Gastrocnemius medialis (tissue), 4 donors: Measurements from ENCODE around the gene PLEKHG3.

Experiments used
- POLR2A ChIP-seq, 2 donors: fragments of 450-650 bp; IDR thresholded peaks; one replicate each; pipeline ENCODE4 v1.6.1; 2017; ENCODE audit warnings: antibody characterized with exemption in 2 of 2, mild to moderate bottlenecking in 2 of 2, moderate library complexity in 2 of 2
- TF ChIP-seq, protein P1 (sequence below), 5 experiments: fragments of 450-650 bp in 3 of 5; fragments of 200-600 bp in 2 of 5; sonication (generic) in 2 of 5; IDR thresholded peaks in 4 of 5; conservative IDR thresholded peaks in 1 of 5; 1 replicate in 4 of 5; 2 replicates in 1 of 5; pipeline ENCODE4 v1.5.1; 2016 to 2019; ENCODE audit warnings: antibody characterized with exemption in 5 of 5, mild to moderate bottlenecking in 3 of 5, moderate library complexity in 3 of 5

- TF ChIP-seq, protein P1, sequence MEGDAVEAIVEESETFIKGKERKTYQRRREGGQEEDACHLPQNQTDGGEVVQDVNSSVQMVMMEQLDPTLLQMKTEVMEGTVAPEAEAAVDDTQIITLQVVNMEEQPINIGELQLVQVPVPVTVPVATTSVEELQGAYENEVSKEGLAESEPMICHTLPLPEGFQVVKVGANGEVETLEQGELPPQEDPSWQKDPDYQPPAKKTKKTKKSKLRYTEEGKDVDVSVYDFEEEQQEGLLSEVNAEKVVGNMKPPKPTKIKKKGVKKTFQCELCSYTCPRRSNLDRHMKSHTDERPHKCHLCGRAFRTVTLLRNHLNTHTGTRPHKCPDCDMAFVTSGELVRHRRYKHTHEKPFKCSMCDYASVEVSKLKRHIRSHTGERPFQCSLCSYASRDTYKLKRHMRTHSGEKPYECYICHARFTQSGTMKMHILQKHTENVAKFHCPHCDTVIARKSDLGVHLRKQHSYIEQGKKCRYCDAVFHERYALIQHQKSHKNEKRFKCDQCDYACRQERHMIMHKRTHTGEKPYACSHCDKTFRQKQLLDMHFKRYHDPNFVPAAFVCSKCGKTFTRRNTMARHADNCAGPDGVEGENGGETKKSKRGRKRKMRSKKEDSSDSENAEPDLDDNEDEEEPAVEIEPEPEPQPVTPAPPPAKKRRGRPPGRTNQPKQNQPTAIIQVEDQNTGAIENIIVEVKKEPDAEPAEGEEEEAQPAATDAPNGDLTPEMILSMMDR (IDR thresholded peaks at IDR 0.05 in 4 of 5, conservative IDR thresholded peaks at IDR 0.05 in 1 of 5) = no peak
- no peak for TF ChIP-seq POLR2A (IDR thresholded peaks at IDR 0.05)
These were observed 655 bp upstream of the PLEKHG3 start for GRCh38 chr14:64703395-64704142.
